Effector CD8-positive, alpha-beta T cell (primary cell): ENCODE results near the gene SPINK13.
"Not testable (repeated sequence)": the region's sequence is repeated elsewhere in the genome, so short reads cannot be mapped to it uniquely, and the experiment has no call there.

Source experiments
- DNase-seq: peaks from one replicate; lab custom pipeline; 2025; lab: John Stamatoyannopoulos, UW

Gene SPINK13

GRCh38 chr5:148312153-148312552 is 43.6 kb downstream of the SPINK13 start, which contains the start of gene SPINK7:
Gene SPINK7, plus strand, starts transcription at chr5:148312423. Its CDS starts 61 bp downstream, at chr5:148312484.
- DNase-seq = no peak

GRCh38 chr5:148314187-148314586 is 45.6 kb downstream of the SPINK13 start:
- DNase-seq = no peak

GRCh38 chr5:148314731-148315130 is 46.1 kb downstream of the SPINK13 start:
- DNase-seq = no peak

DNA sequence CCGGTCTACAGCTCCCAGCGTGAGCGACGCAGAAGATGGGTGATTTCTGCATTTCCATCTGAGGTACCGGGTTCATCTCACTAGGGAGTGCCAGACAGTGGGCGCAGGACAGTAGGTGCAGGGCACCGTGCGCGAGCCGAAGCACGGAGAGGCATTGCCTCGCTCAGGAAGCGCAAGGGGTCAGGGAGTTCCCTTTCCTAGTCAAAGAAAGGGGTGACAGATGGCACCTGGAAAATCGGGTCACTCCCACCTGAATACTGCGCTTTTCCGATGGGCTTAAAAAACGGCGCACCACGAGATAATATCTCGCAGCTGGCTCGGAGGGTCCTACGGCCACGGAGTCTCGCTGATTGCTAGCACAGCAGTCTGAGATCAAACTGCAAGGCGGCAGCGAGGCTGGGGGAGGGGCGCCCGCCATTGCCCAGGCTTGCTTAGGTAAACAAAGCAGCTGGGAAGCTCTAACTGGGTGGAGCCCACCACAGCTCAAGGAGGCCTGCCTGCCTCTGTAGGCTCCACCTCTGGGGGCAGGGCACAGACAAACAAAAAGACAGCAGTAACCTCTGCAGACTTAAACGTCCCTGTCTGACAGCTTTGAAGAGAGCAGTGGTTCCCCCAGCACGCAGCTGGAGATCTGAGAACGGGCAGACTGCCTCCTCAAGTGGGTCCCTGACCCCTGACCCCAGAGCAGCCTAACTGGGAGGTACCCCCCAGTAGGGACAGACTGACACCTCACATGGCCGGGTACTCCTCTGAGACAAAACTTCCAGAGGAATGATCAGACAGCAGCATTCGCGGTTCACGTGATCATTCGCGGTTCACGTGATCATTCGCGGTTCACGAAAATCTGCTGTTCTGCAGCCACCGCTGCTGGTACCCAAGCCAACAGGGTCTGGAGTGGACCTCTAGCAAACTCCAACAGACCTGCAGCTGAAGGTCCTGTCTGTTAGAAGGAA is 51.7 kb downstream of the SPINK13 start:
- DNase-seq = not testable (repeated sequence)

- DNase-seq = no peak
Measured at GRCh38 chr5:148333262-148333849, 64.8 kb downstream of the SPINK13 start.

GRCh38 chr5:148335259-148335658 is 66.7 kb downstream of the SPINK13 start, which contains the start of gene SPINK9:
Gene SPINK9, plus strand, starts transcription at chr5:148335559. Its CDS starts 55 bp downstream, at chr5:148335614.
- no peak for DNase-seq
